ENCODE results near the gene CDK5RAP1.

CDK5RAP1 gene, protein sequence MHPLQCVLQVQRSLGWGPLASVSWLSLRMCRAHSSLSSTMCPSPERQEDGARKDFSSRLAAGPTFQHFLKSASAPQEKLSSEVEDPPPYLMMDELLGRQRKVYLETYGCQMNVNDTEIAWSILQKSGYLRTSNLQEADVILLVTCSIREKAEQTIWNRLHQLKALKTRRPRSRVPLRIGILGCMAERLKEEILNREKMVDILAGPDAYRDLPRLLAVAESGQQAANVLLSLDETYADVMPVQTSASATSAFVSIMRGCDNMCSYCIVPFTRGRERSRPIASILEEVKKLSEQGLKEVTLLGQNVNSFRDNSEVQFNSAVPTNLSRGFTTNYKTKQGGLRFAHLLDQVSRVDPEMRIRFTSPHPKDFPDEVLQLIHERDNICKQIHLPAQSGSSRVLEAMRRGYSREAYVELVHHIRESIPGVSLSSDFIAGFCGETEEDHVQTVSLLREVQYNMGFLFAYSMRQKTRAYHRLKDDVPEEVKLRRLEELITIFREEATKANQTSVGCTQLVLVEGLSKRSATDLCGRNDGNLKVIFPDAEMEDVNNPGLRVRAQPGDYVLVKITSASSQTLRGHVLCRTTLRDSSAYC

GRCh38 chr20:33401184-33401920, at the start of gene CDK5RAP1:
Gene CDK5RAP1, minus strand, starts transcription at chr20:33401519. Its CDS starts 4,455 bp downstream, at chr20:33397064.
- no peaks in the 10 kb centered on the region for H3K27me3 ChIP-seq
- peak within 1 kb of the TSS; percentile 83 to 99 (median 95) for H3K4me2 ChIP-seq
- peaks cover 14 to 42% (median 19%) of the 10 kb centered on the region in 11 experiments; a peak in 21 of 22 replicates for H3K36me3 ChIP-seq
- H3K9ac ChIP-seq = peak within 1 kb of the TSS; percentile 87 to 94 (median 89)
- no peak for TF ChIP-seq Cebpa-rat (IDR thresholded peaks at IDR 0.05)
- peaks cover 0 to 49% (median 43%) of the 10 kb centered on the region in 11 experiments; a peak in 16 of 22 replicates for H4K20me1 ChIP-seq
- H3K9me3 ChIP-seq (replicated peaks in 1 of 11) = no peaks in the 10 kb centered on the region; a peak in 1 of 22 replicates
- peaks cover 23 to 36% (median 31%) of the 10 kb centered on the region in 10 experiments for H3K4me1 ChIP-seq
- H3K27ac ChIP-seq = peak within 1 kb of the TSS; percentile 61 to 88 (median 81)
- H3K4me3 ChIP-seq = peak within 1 kb of the TSS; percentile 86 to 100 (median 98)

DNA sequence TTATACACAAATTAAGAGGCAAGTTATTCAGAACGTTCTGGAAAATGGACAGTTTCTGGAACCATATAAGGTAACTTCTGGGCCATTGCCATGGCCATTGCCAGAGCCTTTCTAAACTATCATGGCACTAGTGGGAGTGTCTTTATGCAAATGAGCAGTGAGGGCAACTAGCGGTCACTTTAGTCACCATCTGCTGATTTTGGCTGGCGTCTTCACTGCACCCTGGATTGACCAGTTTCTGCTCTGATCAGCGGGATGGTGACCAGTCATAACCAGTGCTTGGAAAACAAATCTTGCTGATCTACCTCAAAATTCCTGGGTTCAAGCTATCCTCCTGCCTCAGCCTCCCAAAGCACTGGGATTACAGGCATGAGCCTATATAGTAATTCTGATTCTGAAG, 49.5 kb upstream of the CDK5RAP1 start:
- Histone ChIP-seq H3K4me1 (peaks cover 9 to 16% (median 15%) of the 10 kb centered on the region in 10 experiments), H4K20me1 (no peaks in the 10 kb centered on the region), H3K4me2 (no peak overlapping the region), H3K9ac (no peak overlapping the region), H3K4me3 (no peak overlapping the region), H3K27me3 (no peaks in the 10 kb centered on the region), H3K27ac (no peak overlapping the region), H3K36me3 (no peaks in the 10 kb centered on the region), H3K9me3 (replicated peaks in 1 of 11) (peaks cover 0 to 24% (median 12%) of the 10 kb centered on the region in 11 experiments; a peak in 17 of 22 replicates)
- no peak for TF ChIP-seq Cebpa-rat (IDR thresholded peaks at IDR 0.05)

GRCh38 chr20:33445881-33446625, 44.7 kb upstream of the CDK5RAP1 start:
- Histone ChIP-seq H4K20me1 (no peaks in the 10 kb centered on the region; a peak in 2 of 22 replicates), H3K36me3 (no peaks in the 10 kb centered on the region), H3K27me3 (peaks cover 0 to 13% (median 0%) of the 10 kb centered on the region in 11 experiments; a peak in 1 of 22 replicates), H3K4me1 (peaks cover 29 to 56% (median 52%) of the 10 kb centered on the region in 10 experiments), H3K9ac (peak overlapping the region in 6 of 11 experiments; percentile 12 to 60 (median 36); a peak in 9 of 22 replicates), H3K4me2 (peak overlapping the region; percentile 41 to 98 (median 95)), H3K27ac (peak overlapping the region in 5 of 11 experiments; percentile 9 to 56 (median 41); a peak in 8 of 22 replicates), H3K4me3 (peak overlapping the region in 3 of 10 experiments; percentile 3 to 18 (median 16); a peak in 3 of 20 replicates), H3K9me3 (replicated peaks in 1 of 11) (peaks cover 0 to 24% (median 12%) of the 10 kb centered on the region in 11 experiments; a peak in 17 of 22 replicates)
- TF ChIP-seq Cebpa-rat (IDR thresholded peaks at IDR 0.05) = no peak

DNA sequence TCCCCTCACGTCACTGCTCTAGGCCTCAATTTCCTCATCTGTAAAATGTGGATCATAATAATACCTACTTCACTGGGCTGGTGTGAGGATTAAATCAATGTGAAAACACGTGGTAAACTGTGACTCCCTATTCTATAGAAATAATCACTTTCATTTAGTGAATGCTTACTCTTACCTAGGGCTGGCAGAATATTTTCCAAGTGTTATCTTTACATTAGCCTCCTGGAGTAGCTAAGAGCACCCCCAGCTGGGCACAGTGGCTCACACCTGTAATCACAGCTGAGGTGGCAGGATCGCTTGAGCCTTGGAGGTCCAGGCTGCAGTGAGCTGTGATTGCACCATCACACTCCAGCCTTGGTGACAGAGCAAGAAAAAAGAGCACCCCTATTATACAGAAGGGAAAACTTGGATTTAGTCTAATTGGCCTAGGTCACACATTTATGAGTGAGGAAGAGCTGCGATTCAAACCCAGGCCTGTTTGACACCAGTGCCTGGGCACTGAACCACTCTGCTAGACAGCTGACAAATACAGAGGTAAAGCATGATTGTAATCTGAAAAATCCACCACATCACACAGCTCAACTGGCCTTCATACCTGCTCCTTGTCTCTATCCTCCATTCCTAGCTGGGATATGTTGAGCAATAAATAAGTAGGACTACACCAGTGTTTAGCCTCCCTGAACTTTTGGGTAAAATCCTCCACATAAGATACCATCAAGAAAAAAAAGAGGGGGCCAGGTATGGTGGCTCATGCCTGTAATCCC, 43.7 kb upstream of the CDK5RAP1 start:
- H3K27ac ChIP-seq = peak overlapping the region in 2 of 11 experiments; percentile 26 to 55; a peak in 3 of 22 replicates
- peaks cover 0 to 13% (median 0%) of the 10 kb centered on the region in 11 experiments; a peak in 1 of 22 replicates for H3K27me3 ChIP-seq
- peak overlapping the region in 6 of 11 experiments; percentile 28 to 84 (median 52); a peak in 10 of 22 replicates for H3K9ac ChIP-seq
- peak overlapping the region; percentile 84 to 98 (median 95) for H3K4me2 ChIP-seq
- peaks cover 0 to 22% (median 12%) of the 10 kb centered on the region in 11 experiments; a peak in 17 of 22 replicates for H3K9me3 ChIP-seq (replicated peaks in 1 of 11)
- no peaks in the 10 kb centered on the region; a peak in 2 of 22 replicates for H4K20me1 ChIP-seq
- peaks cover 29 to 66% (median 61%) of the 10 kb centered on the region in 10 experiments for H3K4me1 ChIP-seq
- peak in 1 of 11 experiments; percentile 8; a peak in 1 of 22 replicates for TF ChIP-seq Cebpa-rat (IDR thresholded peaks at IDR 0.05)
- H3K4me3 ChIP-seq = peak overlapping the region in 9 of 10 experiments; percentile 79 to 89 (median 84); a peak in 18 of 20 replicates
- H3K36me3 ChIP-seq = no peaks in the 10 kb centered on the region

GRCh38 chr20:33443512-33444239, 42.4 kb upstream of the CDK5RAP1 start, which contains the start of gene SNTA1:
Gene SNTA1, minus strand, starts transcription at chr20:33443763. Its CDS starts 143 bp downstream, at chr20:33443620.
- H3K4me3 ChIP-seq = peak within 1 kb of the TSS; percentile 79 to 89 (median 84)
- peak within 1 kb of the TSS; percentile 89 to 98 (median 96) for H3K4me2 ChIP-seq
- peaks cover 0 to 9% (median 6%) of the 10 kb centered on the region in 11 experiments; a peak in 17 of 22 replicates for H3K9me3 ChIP-seq (replicated peaks in 1 of 11)
- H3K4me1 ChIP-seq = peaks cover 29 to 76% (median 61%) of the 10 kb centered on the region in 10 experiments
- peaks cover 0 to 13% (median 0%) of the 10 kb centered on the region in 11 experiments; a peak in 1 of 22 replicates for H3K27me3 ChIP-seq
- peaks cover 0 to 1% (median 0%) of the 10 kb centered on the region in 11 experiments; a peak in 1 of 22 replicates for H3K36me3 ChIP-seq
- H4K20me1 ChIP-seq = no peaks in the 10 kb centered on the region; a peak in 2 of 22 replicates
- TF ChIP-seq Cebpa-rat (IDR thresholded peaks at IDR 0.05) = no peak
- H3K27ac ChIP-seq = peak within 1 kb of the TSS; percentile 48 to 84 (median 76); a peak in 21 of 22 replicates
- H3K9ac ChIP-seq = peak within 1 kb of the TSS; percentile 79 to 88 (median 84)

- H3K27ac ChIP-seq = peak overlapping the region; percentile 48 to 84 (median 76); a peak in 21 of 22 replicates
Measured at GRCh38 chr20:33443006-33443511, 41.7 kb upstream of the CDK5RAP1 start.

More at GRCh38 chr20:33443006-33443511, 41.7 kb upstream of the CDK5RAP1 start:
- no peak for TF ChIP-seq Cebpa-rat (IDR thresholded peaks at IDR 0.05)
- Histone ChIP-seq H3K4me2 (peak overlapping the region; percentile 89 to 98 (median 96)), H3K36me3 (peaks cover 0 to 8% (median 0%) of the 10 kb centered on the region in 11 experiments; a peak in 2 of 22 replicates), H3K27me3 (peaks cover 0 to 13% (median 0%) of the 10 kb centered on the region in 11 experiments; a peak in 1 of 22 replicates), H3K4me1 (peaks cover 29 to 81% (median 64%) of the 10 kb centered on the region in 10 experiments), H3K4me3 (peak overlapping the region; percentile 79 to 89 (median 84)), H4K20me1 (no peaks in the 10 kb centered on the region; a peak in 2 of 22 replicates), H3K9ac (peak overlapping the region; percentile 79 to 88 (median 84)), H3K9me3 (replicated peaks in 1 of 11) (peaks cover 0 to 3% (median 0%) of the 10 kb centered on the region in 11 experiments; a peak in 4 of 22 replicates)
